Stimulated activated CD4-positive, alpha-beta T cell treated with anti-CD3 and anti-CD28 coated beads, Interleukin-15, amount 100 ng/mL, for 24 hours (primary cell): ENCODE data around the gene PIGT.

ENCODE experiments used
- DNase-seq: peaks from one replicate; pipeline ENCODE4 v3.0.0-alpha.2; 2020

The PIGT gene

DNA sequence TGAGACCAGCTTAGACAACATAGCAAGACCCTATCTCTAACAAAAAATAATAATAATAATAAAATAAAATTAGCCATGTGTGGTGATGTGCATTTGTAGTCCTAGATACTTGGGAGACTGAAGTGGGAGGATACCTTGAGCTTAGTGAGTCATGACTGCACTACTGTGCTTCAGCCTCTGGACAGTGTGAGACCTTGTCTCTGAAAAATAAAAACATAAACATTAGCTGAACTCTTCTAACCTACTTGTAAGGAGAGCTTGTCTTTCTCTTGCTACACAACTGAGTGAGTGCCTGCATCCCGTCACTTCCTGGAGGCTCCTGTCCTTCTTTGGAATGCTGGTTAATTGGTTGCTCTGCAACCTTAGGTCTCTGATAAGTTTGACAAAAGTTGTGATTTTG, 13.0 kb upstream of the PIGT start:
- no peak for DNase-seq

DNA sequence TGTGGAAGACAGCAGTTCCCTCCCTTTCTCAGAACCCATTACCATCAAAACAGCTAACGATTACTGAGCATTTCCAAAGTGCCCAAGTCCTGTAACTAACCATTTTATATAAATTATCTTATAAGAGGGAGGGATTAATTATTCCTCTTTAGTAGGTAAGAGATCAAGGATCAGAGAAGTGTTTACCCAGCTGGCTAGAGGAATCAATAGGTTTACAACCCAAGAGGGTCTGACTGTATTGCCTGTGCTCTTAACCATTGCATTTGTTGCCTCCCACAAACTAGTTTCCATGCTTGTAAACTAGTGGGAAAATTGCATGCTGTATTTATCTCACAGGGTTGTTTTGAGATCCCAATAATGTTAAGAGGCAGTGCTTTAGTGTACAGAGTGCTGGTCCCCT, 11.5 kb upstream of the PIGT start:
- DNase-seq, result no peak

DNA sequence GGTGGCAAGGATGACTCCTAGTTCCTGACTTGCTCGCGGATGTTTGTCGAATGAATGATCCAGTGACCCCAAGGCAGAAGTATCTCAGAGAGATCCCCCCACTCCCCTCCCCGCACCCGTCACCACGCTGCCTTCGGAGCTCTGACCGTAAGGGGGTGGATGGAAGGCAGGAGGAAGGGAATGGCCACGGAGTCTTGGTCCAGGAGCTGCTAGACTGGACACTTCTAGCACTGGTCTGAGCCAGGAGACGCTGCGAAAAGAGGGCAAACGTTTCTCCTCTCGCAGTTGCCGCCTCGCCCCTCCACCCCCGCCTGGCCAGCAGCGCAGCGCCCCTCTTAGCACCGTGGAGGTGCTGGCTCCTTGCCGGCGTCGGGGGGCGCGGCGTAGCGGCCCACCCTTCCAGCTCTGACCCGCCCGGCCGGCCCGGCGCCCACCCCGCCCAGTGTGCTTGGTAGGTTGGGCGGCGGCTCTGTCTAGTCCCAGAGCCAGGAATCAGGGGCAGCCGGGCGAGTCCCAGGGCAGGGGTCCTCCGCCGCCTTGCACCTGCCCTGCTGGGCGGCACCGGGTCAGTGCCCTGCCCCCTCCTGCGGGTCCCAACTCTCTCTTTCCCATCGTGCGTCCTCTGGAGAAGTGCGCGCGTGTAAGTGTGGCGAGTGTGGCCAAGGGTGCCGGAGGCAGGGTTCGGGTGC, 10.2 kb upstream of the PIGT start:
- no peak for DNase-seq

DNA sequence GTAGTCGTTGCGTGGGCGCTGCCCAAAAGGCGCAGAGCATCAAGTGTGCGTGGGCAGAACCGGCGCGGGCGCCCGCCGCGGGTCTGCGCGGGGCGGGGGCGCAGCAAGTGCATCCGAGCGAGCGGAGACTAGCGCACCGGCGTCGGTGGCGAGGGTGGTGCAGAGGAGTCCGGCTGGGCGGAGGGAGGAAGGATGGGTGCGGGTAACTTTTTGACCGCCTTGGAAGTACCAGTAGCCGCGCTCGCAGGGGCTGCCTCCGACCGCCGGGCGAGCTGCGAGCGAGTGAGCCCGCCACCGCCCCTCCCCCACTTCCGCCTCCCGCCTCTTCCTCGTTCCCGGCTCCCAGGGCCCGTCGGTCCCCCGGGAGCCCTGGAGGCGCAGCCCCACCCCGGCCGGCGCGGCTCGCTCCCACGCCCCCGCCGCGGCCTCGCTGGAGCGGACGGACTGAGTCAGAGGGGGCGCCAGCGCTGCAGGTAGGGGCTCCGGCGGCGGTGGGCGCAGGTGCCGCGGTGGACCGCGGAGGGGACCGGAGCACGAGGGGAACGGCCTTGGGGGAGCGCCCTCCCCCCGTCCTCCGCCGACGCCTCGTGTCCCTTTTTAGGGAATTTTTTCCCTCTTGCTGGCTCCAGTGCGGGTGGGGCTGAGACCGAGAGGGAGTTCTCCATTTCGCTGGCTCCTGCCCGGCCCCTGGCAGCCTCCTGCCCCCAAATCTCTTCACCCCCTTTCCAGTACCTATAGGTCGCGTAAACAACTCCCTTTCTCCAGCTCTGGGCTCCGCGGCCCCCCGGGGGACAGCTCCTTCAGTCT, 9.5 kb upstream of the PIGT start:
- DNase-seq, result peak; percentile 71

DNA sequence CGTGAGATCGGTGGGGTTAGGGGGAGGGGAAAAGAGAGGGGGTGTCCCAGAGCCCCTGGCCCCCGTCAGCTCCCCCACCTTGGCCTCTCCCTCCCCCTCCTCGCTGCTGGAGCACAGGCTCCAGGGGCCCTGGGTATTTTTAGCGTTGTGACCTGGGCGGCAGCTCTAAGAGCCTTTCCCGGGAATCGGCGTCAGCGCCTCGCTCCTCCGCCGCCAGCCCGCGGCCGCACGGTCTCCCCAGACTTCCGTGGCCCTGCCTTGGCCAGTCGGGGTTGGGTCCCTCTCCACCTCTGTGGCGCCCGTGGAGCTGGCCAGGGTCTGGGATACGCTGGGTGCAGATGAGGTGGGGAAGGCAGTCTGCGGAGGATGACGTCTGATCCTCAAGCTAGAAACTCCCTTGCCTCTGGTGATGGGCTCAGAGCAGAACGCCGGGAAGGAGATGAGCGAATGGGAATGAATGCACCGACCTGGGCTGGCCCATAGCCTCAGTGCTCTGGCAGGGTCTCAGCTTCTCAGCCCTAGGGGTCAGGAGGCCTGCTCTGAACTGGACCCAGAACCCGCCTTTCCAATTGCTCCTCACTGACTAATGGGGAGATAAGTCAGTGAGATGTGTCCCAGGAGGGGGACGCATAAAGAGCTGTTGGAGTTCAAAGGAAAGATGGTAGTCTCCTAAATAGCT, 8.7 kb upstream of the PIGT start:
- DNase-seq, result peak; percentile 26

DNA sequence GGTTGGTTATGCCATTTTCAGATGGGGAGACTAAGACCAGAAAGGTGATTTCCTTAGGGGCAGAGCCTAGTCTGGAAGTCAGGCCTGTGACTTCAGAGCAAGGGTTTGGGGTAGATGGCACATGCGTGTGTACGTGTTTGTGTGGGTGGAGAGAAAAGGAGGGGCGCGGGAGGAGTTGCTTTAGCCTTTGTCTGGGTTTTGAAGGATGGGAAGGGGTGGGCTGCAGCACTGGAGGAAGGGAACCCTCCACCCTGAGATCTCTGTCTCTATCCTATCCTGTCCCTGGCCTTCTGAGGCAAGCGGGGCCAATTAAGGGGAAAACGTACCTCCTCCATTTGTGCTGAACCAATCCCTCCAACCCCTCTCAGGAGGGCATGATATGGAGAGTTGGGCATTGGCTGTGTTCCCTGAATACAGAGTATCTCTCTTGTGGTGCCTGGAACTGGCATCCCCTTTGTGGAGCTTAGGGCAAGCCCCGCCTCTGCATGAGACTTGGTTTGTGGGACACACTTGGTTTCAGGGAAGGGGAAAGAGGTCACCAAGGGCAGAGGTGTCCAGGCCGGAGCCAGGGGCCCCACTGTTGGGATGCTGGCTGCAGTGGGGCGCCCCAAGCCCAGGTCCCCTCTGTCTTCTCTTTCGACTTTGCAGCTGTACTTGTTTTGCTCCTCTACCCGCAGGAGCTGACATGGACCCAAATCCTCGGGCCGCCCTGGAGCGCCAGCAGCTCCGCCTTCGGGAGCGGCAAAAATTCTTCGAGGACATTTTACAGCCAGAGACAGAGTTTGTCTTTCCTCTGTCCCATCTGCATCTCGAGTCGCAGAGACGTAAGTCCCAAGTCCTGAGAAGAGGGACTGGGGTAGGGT, 7.9 kb upstream of the PIGT start, which contains the start of gene DBNDD2:
TSS of gene DBNDD2 (plus strand) at position 507 of the 863 bp plus-strand sequence. CDS start at position 686, 179 bp downstream.
- DNase-seq, result peak; percentile 24

DNA sequence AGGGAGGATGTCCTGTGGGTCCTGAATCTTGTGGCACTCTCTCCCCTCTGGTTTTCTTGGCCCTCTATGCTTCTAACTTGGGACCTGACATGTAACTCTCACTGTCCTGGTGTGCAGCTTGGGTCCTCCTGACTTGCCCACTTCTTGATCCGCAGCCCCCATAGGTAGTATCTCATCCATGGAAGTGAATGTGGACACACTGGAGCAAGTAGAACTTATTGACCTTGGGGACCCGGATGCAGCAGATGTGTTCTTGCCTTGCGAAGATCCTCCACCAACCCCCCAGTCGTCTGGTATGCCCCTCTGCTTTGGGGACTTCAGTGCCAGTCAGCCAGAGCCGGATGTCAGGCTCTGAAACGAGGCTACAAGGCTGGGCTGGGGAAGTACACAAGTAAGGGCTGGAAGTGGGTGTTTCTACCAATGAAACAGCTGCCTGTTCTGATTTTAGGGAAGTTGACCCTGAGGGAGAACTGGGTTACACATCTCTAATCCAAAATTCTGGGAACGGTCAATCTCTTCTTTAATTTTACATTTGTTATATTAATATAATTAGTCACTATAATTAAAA, 7.2 kb upstream of the PIGT start:
- no peak for DNase-seq

DNA sequence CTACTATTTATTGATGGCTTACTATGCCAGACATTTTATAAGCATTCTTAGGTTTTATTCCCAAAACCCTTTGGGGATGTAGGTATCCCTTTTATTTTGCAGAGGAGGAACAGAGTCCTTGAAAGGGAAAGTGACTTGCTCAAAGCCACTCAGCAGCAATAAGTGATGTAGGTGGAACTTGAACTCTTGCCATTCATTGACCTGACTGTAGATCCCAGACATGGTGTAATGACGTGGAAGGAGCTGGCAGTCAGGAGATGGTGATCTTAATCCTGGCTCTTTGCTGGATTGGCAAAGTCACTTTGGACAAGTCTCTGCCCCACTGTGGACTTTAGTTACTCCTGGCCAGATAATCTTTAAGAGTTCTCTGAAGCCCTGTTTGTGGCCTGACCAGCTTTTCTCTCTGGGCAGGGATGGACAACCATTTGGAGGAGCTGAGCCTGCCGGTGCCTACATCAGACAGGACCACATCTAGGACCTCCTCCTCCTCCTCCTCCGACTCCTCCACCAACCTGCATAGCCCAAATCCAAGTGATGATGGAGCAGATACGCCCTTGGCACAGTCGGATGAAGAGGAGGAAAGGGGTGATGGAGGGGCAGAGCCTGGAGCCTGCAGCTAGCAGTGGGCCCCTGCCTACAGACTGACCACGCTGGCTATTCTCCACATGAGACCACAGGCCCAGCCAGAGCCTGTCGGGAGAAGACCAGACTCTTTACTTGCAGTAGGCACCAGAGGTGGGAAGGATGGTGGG, 6.2 kb upstream of the PIGT start:
- no peak for DNase-seq

DNA sequence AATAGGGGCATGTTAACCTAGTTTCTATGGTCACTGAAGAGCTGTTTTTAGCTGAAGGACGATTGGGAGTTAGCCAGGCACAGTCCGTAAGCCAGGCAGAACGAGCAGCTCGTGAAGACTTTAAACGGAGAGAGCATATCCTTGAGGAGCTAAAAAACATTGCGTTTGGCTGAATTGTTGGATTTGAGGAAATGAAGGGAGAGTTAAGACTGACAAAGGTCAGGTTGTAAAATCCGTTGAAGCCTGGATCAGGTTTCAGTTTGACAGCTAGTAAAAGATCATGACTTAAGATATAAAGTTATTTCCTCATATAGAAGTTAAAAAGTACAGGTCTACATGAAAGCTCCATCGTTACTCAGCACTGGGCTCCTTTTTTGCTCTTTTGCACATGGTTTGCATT, 5.1 kb upstream of the PIGT start:
- no peak for DNase-seq

DNA sequence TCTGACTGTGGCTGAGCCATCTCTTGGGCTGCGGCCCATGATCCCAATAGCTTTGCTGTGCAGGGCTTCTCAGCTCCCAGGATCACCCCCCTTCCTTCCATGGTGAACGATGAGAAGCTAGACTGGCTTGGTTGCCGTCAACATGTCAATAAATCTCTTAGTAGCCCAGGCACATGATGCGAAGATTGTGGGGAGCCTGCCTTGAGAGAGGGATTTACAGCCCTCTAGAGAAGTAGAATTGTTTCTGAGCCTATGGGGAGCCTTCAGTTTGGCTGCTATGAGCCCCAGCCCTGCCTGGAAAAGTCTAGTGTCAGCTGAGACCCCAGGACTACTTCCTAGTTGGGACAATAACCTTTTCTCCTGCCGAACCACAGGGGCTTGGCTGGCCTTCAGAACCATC, 3.3 kb upstream of the PIGT start:
- no peak for DNase-seq

DNA sequence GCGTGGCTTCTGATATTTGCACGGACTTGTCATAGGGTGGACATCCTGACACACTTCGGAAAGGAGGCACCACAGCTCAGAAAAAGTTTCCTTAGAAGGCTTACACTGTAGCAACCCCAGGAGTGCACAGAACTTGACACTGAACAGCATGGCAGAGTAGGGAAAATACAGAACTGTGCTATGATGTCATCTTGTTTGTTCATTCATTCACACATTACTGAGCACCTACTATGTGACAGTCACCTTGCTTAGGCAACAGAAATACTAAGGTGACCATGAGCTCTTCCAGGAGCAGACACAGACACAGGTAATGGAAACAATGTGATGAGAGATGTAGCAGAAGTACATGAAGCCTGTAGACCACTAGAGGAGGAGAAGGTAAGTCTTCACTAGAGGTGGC, 2.5 kb upstream of the PIGT start:
- no peak for DNase-seq

DNA sequence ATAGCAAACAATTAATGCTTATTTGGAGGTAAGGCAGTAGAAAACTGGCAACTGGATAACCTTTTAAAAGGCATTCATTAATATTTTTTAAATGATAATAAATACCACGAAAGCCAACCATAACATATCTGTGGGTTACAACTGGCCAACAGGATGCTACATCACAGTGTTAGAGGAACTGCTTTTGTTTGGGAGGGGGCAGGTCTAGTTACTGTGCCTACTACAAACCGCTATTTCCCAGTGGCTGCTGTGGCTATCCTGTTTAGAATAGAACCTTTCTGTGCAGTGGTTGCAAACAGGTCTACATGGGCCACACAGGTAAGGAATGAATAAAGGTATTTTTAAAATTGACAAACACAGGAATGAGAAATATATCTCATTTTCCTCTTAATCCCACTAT, 976 bp downstream of the PIGT start:
- no peak for DNase-seq

DNA sequence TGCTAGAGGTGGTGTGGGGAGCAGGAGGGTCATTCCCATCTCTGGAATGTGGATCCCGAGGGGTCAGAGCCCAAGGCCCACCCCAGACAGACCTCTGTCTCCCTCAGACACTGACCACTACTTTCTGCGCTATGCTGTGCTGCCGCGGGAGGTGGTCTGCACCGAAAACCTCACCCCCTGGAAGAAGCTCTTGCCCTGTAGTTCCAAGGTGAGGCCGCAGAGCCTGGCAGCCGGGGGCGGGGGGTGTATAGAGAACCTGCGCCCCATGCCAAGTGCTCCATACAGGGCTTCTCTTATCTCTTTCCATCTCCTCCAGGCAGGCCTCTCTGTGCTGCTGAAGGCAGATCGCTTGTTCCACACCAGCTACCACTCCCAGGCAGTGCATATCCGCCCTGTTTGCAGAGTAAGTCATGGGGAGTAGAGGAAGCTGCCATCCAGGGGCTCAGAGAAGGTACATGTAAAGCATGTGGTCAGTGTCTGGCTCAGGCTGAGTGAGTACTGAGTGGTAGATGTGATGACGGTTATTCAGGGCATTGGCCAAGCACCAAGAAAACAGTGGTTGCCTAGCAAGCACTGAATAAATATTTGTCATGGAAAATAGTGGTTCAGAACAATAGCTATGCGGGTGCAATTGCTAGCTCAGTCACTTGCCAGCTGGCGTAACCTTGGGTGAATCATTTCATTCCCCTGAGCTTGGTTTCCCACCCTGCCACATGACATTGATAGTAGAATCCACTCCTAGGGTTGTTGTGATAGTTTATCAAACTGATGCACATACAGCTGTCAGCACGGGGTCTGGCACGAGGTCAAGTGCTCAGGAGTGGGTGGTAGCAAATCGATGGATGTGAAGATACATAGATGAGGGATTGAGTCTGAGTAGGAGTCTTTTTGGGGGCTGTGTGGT, 3.5 kb downstream of the PIGT start:
- DNase-seq, result peak; percentile 37

DNA sequence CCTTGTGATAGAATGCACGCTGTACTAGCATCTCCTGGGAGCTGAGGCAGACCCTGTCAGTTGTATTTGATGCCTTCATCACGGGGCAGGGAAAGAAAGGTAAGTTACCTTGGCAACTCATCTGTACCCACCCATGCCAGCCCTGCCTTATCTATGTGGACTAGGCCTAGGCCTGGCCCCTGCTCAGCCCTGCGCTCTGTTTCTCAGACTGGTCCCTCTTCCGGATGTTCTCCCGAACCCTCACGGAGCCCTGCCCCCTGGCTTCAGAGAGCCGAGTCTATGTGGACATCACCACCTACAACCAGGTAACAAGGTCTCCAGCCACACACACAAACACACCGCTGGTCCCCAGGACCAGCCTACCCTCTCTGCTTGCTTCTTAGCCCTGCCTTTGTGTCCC, 4.2 kb downstream of the PIGT start:
- DNase-seq, result no peak

DNA sequence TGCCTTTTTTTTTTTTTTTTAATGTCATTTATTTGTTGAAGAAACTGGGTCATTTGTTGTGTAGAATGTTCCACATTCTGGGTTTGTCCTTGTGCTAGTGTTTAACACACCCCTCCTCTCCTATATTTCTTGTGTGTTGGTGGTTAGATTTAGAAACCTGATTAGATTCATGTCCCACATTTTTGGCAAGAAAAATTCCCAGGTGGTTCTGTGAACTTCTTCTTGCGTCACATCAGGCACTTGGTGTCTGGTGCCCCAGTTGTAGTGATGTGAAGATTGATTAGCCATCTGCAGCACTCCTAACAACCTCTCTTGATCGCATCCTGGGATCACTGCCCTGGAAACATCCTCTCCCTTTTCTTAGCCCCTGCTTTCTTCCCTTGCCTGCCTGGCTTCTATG, 7.8 kb downstream of the PIGT start:
- no peak for DNase-seq

DNA sequence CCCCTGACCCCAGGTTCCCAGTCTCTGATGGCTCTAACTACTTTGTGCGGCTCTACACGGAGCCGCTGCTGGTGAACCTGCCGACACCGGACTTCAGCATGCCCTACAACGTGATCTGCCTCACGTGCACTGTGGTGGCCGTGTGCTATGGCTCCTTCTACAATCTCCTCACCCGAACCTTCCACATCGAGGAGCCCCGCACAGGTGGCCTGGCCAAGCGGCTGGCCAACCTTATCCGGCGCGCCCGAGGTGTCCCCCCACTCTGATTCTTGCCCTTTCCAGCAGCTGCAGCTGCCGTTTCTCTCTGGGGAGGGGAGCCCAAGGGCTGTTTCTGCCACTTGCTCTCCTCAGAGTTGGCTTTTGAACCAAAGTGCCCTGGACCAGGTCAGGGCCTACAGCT, 9.6 kb downstream of the PIGT start:
- DNase-seq, result no peak

DNA sequence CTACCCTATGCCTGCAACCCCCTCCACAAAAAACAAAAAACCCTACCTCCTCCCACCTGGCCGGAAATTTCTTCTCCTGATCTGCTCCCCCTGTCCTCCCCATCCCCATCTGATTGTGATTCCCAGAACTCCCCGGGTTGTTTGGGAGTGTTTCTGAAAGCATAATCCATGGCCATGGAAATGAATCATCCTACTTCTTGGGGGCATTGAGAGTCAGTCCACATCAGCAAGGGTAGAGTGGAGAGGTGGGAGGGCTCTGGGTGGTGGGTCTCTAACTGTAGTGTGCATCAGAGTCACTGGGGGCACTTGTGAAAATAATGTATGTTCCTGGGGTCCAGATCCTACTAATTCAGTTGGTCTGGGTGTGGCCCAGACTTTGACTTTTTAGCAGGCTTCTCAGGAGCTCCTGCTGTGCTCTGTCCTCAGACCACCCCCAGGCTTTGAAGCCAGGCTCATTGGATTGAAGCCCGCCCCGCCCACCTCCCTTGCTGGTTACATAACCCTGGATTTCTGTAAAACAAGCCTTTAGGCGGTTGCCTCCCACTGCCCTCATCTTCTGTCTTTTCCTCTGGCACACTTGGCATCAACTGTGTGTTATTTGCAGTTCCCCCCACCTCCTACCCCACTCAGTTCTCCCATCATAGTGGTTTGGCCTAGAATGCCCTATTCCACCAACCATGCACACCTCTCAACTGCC, 10.5 kb downstream of the PIGT start:
- no peak for DNase-seq

DNA sequence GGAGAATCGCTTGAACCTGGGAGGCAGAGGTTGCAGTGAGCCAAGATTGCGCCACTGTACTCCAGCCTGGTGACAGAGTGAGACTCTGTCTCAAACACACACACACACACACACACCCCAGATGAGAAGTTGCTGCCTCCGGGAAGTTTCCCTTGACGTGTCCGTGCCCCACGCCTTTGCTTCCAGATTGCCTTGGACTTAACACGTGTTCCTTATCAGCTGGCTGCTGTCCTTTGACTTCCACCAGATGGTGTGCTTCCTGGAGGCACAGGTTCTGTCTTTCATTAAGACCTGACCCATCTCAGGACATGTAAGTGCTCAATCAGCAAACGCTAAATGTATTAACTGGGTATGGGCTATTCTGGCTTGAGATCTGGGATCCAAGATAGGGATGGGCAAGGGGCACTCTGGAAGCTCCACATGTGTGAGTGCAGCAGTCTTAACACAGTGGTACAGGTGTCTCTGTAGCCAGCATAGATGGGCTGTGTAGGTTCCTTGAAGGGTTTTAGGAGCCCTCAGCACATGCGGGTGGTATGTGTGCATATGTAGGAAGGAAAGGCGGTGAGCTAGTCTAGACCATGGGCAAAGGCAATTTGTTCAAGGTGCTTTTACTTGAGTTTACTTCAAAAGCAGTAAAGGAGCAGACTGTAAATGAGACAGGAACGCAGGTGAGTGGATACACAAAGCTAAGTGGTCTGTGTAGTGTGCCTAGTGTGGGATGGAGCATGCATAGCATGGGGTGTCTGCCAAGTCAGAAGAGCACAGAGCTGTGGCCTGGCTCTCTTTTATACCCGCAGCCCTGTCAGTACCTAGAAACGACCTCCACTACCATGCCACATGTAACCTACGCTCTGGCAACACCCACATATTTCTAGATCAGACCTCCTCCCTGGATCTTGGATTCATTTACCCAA, 11.6 kb downstream of the PIGT start:
- no peak for DNase-seq

DNA sequence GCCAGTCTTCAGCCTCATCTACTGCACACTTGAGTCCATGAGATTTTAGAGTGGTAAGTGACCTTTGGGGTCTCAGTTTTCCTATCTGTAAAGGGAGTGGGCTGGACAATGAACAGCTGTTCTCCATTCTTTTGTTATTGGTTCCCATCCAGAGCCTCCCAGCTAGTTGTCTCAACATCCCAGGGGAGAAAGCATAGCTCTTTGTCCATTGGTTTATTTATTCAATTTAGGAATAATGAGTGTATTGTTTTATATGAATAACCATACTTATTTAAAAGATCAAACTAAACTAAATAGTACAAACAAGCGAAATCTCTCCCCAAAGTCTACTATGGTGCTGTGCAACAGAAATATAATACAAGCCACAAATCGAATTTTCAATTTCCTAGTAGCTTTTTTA, 13.7 kb downstream of the PIGT start:
- DNase-seq, result no peak
